ENCODE results near the gene TRMT10B.

DNA sequence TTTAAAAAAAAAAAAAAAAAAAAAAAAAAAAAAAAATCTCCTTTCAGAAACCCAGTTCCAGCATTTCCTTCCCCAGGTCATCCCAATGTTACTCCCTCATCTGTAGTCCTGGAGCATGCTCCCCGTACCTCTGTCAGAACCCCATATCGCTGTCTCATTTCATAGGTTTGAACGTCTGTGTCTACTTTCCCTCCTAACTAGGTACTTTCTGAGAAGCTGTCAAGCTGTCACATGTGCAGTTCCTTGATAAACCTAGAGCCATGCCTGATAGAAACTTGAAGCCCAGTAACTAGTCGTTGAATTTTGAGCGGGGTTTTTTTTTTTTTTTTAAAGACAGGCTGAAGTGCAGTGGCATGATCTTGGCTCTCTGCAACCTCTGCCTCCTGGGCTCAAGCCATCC, 15.7 kb downstream of the TRMT10B start:
- TF ChIP-seq, protein P1, sequence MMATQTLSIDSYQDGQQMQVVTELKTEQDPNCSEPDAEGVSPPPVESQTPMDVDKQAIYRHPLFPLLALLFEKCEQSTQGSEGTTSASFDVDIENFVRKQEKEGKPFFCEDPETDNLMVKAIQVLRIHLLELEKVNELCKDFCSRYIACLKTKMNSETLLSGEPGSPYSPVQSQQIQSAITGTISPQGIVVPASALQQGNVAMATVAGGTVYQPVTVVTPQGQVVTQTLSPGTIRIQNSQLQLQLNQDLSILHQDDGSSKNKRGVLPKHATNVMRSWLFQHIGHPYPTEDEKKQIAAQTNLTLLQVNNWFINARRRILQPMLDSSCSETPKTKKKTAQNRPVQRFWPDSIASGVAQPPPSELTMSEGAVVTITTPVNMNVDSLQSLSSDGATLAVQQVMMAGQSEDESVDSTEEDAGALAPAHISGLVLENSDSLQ (IDR thresholded peaks at IDR 0.05): no peak
- TF ChIP-seq TARDBP (IDR thresholded peaks at IDR 0.05) (no peak), SP1 (IDR thresholded peaks at IDR 0.05) (no peak), ZNF384 (IDR thresholded peaks at IDR 0.05) (no peak), HDGF (IDR thresholded peaks at IDR 0.05; ENCODE audit: borderline replicate concordance) (no peak), ELF4 (IDR thresholded peaks at IDR 0.05) (no peak), FOXM1 (IDR thresholded peaks at IDR 0.05; ENCODE audit: borderline replicate concordance) (no peak), BHLHE40 (IDR thresholded peaks at IDR 0.05; ENCODE audit: borderline replicate concordance) (no peak), ARNT (IDR thresholded peaks at IDR 0.05) (no peak), LEF1 (IDR thresholded peaks at IDR 0.05; ENCODE audit: borderline replicate concordance) (no peak)

Data from HEK293T (cell line).